Thyroid gland (tissue), 4 donors: Measurements from ENCODE around the gene NDUFC1. TPM values are rescaled to one million over a fixed set of nuclear protein-coding genes. Genes with fewer than 3 reads are reported as not detected.

ENCODE experiments used
- DNase-seq, 2 donors: peaks; one replicate each; pipeline ENCODE4 v3.0.0-alpha.2; 2019
- H3K27ac ChIP-seq, 3 donors: fragments of 200-600 bp; sonication (generic); 1 replicate in 2 of 3; 2 replicates in 1 of 3; pipeline ENCODE4 v1.5.1; 2016 to 2019; ENCODE audit warnings: mild to moderate bottlenecking in 1 of 3, moderate library complexity in 1 of 3
- H3K27me3 ChIP-seq: fragments of 200-600 bp; sonication (generic); one replicate; pipeline ENCODE4 v1.5.1; 2019
- H3K36me3 ChIP-seq, 2 donors: fragments of 200-600 bp; sonication (generic); one replicate each; pipeline ENCODE4 v1.5.1; 2016 to 2019
- H3K4me1 ChIP-seq, 2 donors: fragments of 200-600 bp; sonication (generic); one replicate each; pipeline ENCODE4 v1.5.1; 2017 to 2019
- H3K4me3 ChIP-seq, 3 donors: fragments of 200-600 bp; sonication (generic); replicated peaks in 1 of 3; 1 replicate in 2 of 3; 2 replicates in 1 of 3; pipeline ENCODE4 v1.5.1; 2016; ENCODE audit warnings: mild to moderate bottlenecking in 1 of 3
- H3K9me3 ChIP-seq: fragments of 200-600 bp; sonication (generic); one replicate; pipeline ENCODE4 v1.5.1; 2017
- POLR2A ChIP-seq, 2 donors: fragments of 450-650 bp; IDR thresholded peaks; one replicate each; pipeline ENCODE4 v1.6.1; 2017; ENCODE audit warnings: antibody characterized with exemption in 2 of 2, mild to moderate bottlenecking in 2 of 2, moderate library complexity in 1 of 2
- WGBS, 2 donors: methylation state at CpG; one replicate each; pipeline ENCODE4 v1.1.5; 2017; 5-methylcytosine and 5-hydroxymethylcytosine counted together
- intact Hi-C: fragments of 100-400 bp; cut with DNase I; formaldehyde crosslinking; loops from one replicate; pipeline ENCODE4 v1.15.1; 2023
- total RNA-seq, 4 donors: library from RNA; depleted of rRNA; stranded (reverse); fragments of >200 nt; gene quantifications; one replicate each; pipeline ENCODE4 v1.2.3, GENCODE V29; 2016
- TF ChIP-seq, protein P1 (sequence below), 6 experiments: fragments of 200-600 bp in 3 of 6; fragments of 450-650 bp in 3 of 6; sonication (generic) in 3 of 6; IDR thresholded peaks; one replicate each; pipeline ENCODE4 v1.5.1; 2016 to 2019; ENCODE audit warnings: antibody characterized with exemption in 6 of 6, mild to moderate bottlenecking in 2 of 6, inconsistent platforms in 1 of 6, moderate library complexity in 1 of 6

Gene NDUFC1
- total RNA-seq, 4 donors from 2014 or later: 27.9 to 92.4 (median 53.2) TPM

- peak overlapping the region in 2 of 3 donors; percentile 27 to 51 for H3K27ac ChIP-seq
- 83% methylated on average over 3 of the region's 3 CpGs for WGBS, 2 donors
- H3K36me3 ChIP-seq: no peaks in the 10 kb centered on the region
- TF ChIP-seq POLR2A (IDR thresholded peaks at IDR 0.05): no peak
- TF ChIP-seq, protein P1, sequence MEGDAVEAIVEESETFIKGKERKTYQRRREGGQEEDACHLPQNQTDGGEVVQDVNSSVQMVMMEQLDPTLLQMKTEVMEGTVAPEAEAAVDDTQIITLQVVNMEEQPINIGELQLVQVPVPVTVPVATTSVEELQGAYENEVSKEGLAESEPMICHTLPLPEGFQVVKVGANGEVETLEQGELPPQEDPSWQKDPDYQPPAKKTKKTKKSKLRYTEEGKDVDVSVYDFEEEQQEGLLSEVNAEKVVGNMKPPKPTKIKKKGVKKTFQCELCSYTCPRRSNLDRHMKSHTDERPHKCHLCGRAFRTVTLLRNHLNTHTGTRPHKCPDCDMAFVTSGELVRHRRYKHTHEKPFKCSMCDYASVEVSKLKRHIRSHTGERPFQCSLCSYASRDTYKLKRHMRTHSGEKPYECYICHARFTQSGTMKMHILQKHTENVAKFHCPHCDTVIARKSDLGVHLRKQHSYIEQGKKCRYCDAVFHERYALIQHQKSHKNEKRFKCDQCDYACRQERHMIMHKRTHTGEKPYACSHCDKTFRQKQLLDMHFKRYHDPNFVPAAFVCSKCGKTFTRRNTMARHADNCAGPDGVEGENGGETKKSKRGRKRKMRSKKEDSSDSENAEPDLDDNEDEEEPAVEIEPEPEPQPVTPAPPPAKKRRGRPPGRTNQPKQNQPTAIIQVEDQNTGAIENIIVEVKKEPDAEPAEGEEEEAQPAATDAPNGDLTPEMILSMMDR (IDR thresholded peaks at IDR 0.05): no peak
- intact Hi-C loops: no loop called here
- H3K4me3 ChIP-seq: no peak overlapping the region
- no peaks in the 10 kb centered on the region for H3K27me3 ChIP-seq
- DNase-seq: no peak
- H3K9me3 ChIP-seq: no peaks in the 10 kb centered on the region
- H3K4me1 ChIP-seq: peaks cover 26 to 32% of the 10 kb centered on the region in 2 donors
Observed at GRCh38 chr4:139311909-139312308, 9.6 kb upstream of the NDUFC1 start.

DNA sequence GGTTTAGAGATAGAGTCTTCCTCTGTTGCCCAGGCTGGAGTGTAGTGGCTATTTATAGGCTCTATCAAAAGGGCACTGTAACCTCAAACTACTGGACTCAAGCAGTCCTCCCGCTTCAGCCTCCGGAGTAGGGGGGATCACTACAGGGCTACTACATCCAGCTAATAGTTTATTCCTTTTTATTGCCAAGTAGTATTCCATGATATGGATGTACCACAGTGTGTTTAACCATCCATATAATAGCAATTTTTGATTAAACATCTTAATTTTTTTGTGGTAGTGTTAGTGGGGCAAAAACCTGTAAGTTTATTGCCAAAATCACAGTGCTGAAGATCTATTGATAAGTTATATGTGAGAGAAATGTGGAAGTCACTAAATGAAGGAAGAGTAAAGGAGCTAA is 2.6 kb upstream of the NDUFC1 start:
- Histone ChIP-seq H3K4me1 (peaks cover 17 to 19% of the 10 kb centered on the region in 2 donors), H3K36me3 (peaks cover 0 to 6% of the 10 kb centered on the region in 2 donors), H3K27me3 (no peaks in the 10 kb centered on the region), H3K4me3 (no peak overlapping the region), H3K27ac (no peak overlapping the region), H3K9me3 (no peaks in the 10 kb centered on the region)
- TF ChIP-seq, protein P1 (IDR thresholded peaks at IDR 0.05): no peak
- no peak for TF ChIP-seq POLR2A (IDR thresholded peaks at IDR 0.05)
- WGBS, 2 donors: 98 to 100% methylated on average over 2 of the region's 2 CpGs
- intact Hi-C loops: no loop called here
- no peak for DNase-seq

DNA sequence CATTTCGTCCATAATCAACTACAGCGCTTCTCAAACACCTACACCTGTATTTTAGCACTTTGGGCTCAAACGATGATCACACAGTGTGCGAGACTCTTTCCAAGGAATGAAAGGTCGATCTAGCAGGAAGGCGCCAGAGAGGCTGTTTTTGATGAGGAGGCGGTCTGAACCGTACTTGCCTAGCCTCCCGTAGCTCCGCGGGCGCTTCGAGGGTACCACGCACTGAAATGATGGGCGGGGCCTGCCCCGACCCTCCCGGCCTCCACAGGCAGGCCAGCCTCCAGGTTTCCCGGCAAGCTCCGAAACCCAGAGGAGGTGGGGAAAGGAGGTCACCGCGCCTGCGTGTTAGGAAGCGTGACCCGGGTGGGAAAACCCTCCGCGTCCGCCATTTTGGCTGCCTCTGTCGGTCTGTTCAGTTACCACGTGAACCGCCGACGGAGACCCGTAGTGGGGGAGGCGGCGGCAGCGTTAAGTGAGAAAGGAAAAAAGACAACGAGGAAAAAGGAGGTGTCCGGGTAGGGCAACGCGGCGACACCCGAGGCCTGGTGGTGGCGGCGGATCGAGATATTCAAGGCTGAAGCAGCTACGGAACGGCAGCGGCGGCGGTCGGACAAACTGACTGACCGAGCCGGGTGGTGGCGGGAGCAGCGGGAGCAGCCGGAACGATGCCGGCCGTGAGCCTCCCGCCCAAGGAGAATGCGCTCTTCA is 1.0 kb downstream of the NDUFC1 start, which contains the start of gene NAA15:
Gene NAA15 (plus strand): TSS at position 393 of the 708 bp plus-strand sequence. CDS start 273 bp downstream, at position 666.
- WGBS, 2 donors: 0 to 1% methylated on average over 53 to 61 of the region's 61 CpGs
- no peaks in the 10 kb centered on the region for H3K27me3 ChIP-seq
- no peaks in the 10 kb centered on the region for H3K9me3 ChIP-seq
- H3K36me3 ChIP-seq: peaks cover 0 to 6% of the 10 kb centered on the region in 2 donors
- intact Hi-C loops: no loop called here
- TF ChIP-seq, protein P1 (IDR thresholded peaks at IDR 0.05): no peak
- TF ChIP-seq POLR2A (IDR thresholded peaks at IDR 0.05): peak; percentile 67 to 97
- peaks cover 20 to 23% of the 10 kb centered on the region in 2 donors for H3K4me1 ChIP-seq
- DNase-seq: peak; percentile 98 to 99
- peak within 1 kb of the TSS; percentile 87 to 88 (median 88) for H3K27ac ChIP-seq
- peak within 1 kb of the TSS; percentile 83 to 94 (median 92) for H3K4me3 ChIP-seq

- peak in 1 of 2 donors; percentile 11 for DNase-seq
- H3K27me3 ChIP-seq: no peaks in the 10 kb centered on the region
- peaks cover 0 to 6% of the 10 kb centered on the region in 2 donors for H3K36me3 ChIP-seq
- H3K4me1 ChIP-seq: peaks cover 20 to 23% of the 10 kb centered on the region in 2 donors
- TF ChIP-seq POLR2A (IDR thresholded peaks at IDR 0.05): no peak
- TF ChIP-seq, protein P1 (IDR thresholded peaks at IDR 0.05): no peak
- H3K27ac ChIP-seq: peak overlapping the region; percentile 87 to 88 (median 88)
- WGBS, 2 donors: 10 to 11% methylated on average over 16 of the region's 16 CpGs
- intact Hi-C loops: no loop called here
- H3K9me3 ChIP-seq: no peaks in the 10 kb centered on the region
- peak overlapping the region; percentile 21 to 83 (median 55) for H3K4me3 ChIP-seq
Observed at GRCh38 chr4:139300431-139301112, 1.7 kb downstream of the NDUFC1 start.
